PC-9 (cell line): ENCODE measurements around the gene TUBA3E. TPM values are rescaled to one million over a fixed set of nuclear protein-coding genes. Genes with fewer than 3 reads are reported as not detected.
A peak's percentile ranks its signal among the peaks of the same experiment; 100 is the strongest.
"Not testable (repeated sequence)": the region's sequence is repeated elsewhere in the genome, so short reads cannot be mapped to it uniquely, and the experiment has no call there.

Experiments
- BruUV-seq: library from RNA; stranded (reverse); fragments of 400-500 nt; replicated peaks from 2 replicates; lab custom pipeline; 2021; lab: Mats Ljungman, UMichigan
- CTCF ChIA-PET: fragments of 300-600 bp; sonication (Branson Sonifier 250); formaldehyde crosslinking; loops from one replicate; lab custom pipeline; 2022; ENCODE audit warnings: antibody characterized with exemption; lab: Charles Lee
- POLR2A ChIA-PET: fragments of 300-600 bp; sonication (Branson Sonifier 250); formaldehyde crosslinking; loops from one replicate; lab custom pipeline; 2022; ENCODE audit warnings: antibody characterized with exemption; ENCODE audit not compliant: unreplicated experiment; lab: Charles Lee
- DNase-seq, 2 experiments: peaks; one replicate each; pipeline versions ENCODE4 v3.0.0 to v3.0.0-alpha.2; 2015 to 2022; ENCODE audit warnings: mixed read lengths in 1 of 2
- H2AFZ ChIP-seq: fragments of 200-600 bp; sonication (generic); 2 replicates; pipeline ENCODE4 v1.8.1; 2017; ENCODE audit warnings: antibody characterized with exemption
- H3F3A ChIP-seq: fragments of 200-600 bp; sonication (generic); 2 replicates; pipeline ENCODE4 v1.8.1; 2017; ENCODE audit warnings: antibody characterized with exemption, mild to moderate bottlenecking, low read depth; ENCODE audit not compliant: insufficient read depth
- H3K27ac ChIP-seq: fragments of 200-600 bp; sonication (generic); 2 replicates; pipeline ENCODE4 v1.6.1; 2016; ENCODE audit warnings: mixed run types
- H3K27me3 ChIP-seq: fragments of 200-600 bp; sonication (generic); 2 replicates; pipeline ENCODE4 v1.6.1; 2016; ENCODE audit warnings: low read depth, mixed run types; ENCODE audit not compliant: insufficient read depth
- H3K36me3 ChIP-seq: fragments of 200-600 bp; sonication (generic); 2 replicates; pipeline ENCODE4 v1.6.1; 2016; ENCODE audit warnings: low read depth, mixed run types
- H3K4me1 ChIP-seq: fragments of 200-600 bp; sonication (generic); replicated peaks from 2 replicates; pipeline ENCODE4 v1.6.1; 2016; ENCODE audit warnings: mixed run types; ENCODE audit not compliant: insufficient read depth
- H3K4me2 ChIP-seq: fragments of 200-600 bp; sonication (generic); 2 replicates; pipeline ENCODE4 v1.6.1; 2017; ENCODE audit warnings: mixed run types
- H3K4me3 ChIP-seq: fragments of 200-600 bp; sonication (generic); 2 replicates; pipeline ENCODE4 v1.6.1; 2016; ENCODE audit warnings: mixed run types
- H3K79me2 ChIP-seq: fragments of 200-600 bp; sonication (generic); 2 replicates; pipeline ENCODE4 v1.6.1; 2017; ENCODE audit warnings: low read depth, mixed run types
- H3K9me2 ChIP-seq: fragments of 200-600 bp; sonication (generic); 2 replicates; pipeline ENCODE4 v1.8.1; 2017; ENCODE audit warnings: mild to moderate bottlenecking; ENCODE audit not compliant: insufficient read depth
- H3K9me3 ChIP-seq: fragments of 200-600 bp; sonication (generic); 2 replicates; pipeline ENCODE4 v1.8.1; 2016; ENCODE audit warnings: low read depth; ENCODE audit not compliant: insufficient read depth
- H4K20me1 ChIP-seq: fragments of 200-600 bp; sonication (generic); 2 replicates; pipeline ENCODE4 v1.8.1; 2017; ENCODE audit not compliant: insufficient read depth
- EZH2 ChIP-seq: fragments of 200-600 bp; sonication (generic); IDR thresholded peaks from 2 replicates; pipeline ENCODE4 v1.8.0; 2017; ENCODE audit warnings: antibody characterized with exemption, low read depth
- intact Hi-C: fragments of 100-400 bp; cut with micrococcal nuclease; formaldehyde crosslinking; loops from one replicate; pipeline ENCODE4 v1.10.0; 2022; ENCODE audit not compliant: unreplicated experiment
- total RNA-seq: library from RNA; stranded (reverse); gene quantifications from 2 replicates; pipeline ENCODE4 v1.2.3, GENCODE V29; 2021
- TF ChIP-seq, protein P1 (sequence below): fragments of 200-600 bp; sonication (generic); conservative IDR thresholded peaks from 2 replicates; pipeline ENCODE4 v1.6.1; 2017; ENCODE audit warnings: mixed run types, antibody characterized with exemption, mild to moderate bottlenecking, moderate library complexity

Gene TUBA3E
- total RNA-seq, 1 experiment from 2014 or later: not detected

GRCh38 chr2:130155956-130156623 is 42.1 kb downstream of the TUBA3E start:
- TF ChIP-seq, protein P1, sequence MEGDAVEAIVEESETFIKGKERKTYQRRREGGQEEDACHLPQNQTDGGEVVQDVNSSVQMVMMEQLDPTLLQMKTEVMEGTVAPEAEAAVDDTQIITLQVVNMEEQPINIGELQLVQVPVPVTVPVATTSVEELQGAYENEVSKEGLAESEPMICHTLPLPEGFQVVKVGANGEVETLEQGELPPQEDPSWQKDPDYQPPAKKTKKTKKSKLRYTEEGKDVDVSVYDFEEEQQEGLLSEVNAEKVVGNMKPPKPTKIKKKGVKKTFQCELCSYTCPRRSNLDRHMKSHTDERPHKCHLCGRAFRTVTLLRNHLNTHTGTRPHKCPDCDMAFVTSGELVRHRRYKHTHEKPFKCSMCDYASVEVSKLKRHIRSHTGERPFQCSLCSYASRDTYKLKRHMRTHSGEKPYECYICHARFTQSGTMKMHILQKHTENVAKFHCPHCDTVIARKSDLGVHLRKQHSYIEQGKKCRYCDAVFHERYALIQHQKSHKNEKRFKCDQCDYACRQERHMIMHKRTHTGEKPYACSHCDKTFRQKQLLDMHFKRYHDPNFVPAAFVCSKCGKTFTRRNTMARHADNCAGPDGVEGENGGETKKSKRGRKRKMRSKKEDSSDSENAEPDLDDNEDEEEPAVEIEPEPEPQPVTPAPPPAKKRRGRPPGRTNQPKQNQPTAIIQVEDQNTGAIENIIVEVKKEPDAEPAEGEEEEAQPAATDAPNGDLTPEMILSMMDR: peak; percentile 54
- not testable (repeated sequence) for H3K36me3 ChIP-seq, H2AFZ ChIP-seq, H3K4me2 ChIP-seq, H3K4me1 ChIP-seq, BruUV-seq, H4K20me1 ChIP-seq, H3F3A ChIP-seq, H3K79me2 ChIP-seq, H3K27ac ChIP-seq, H3K9me2 ChIP-seq, H3K4me3 ChIP-seq, H3K27me3 ChIP-seq, H3K9me3 ChIP-seq
- peak in 1 of 2 experiments; percentile 23 for DNase-seq
- ChIA-PET POLR2A (interaction anchor here (0.6 kb wide), 1 partner anchor 25 kb away, joined by 5 read pairs; no protein-coding TSS in a partner anchor), CTCF (interaction anchor here (0.9 kb wide), 1 partner anchor 177 kb away, joined by 3 read pairs; no protein-coding TSS in a partner anchor)
- intact Hi-C loops: loop anchor here (1.0 kb wide), 1 partner anchor 176 kb away; no protein-coding TSS in a partner anchor

DNA sequence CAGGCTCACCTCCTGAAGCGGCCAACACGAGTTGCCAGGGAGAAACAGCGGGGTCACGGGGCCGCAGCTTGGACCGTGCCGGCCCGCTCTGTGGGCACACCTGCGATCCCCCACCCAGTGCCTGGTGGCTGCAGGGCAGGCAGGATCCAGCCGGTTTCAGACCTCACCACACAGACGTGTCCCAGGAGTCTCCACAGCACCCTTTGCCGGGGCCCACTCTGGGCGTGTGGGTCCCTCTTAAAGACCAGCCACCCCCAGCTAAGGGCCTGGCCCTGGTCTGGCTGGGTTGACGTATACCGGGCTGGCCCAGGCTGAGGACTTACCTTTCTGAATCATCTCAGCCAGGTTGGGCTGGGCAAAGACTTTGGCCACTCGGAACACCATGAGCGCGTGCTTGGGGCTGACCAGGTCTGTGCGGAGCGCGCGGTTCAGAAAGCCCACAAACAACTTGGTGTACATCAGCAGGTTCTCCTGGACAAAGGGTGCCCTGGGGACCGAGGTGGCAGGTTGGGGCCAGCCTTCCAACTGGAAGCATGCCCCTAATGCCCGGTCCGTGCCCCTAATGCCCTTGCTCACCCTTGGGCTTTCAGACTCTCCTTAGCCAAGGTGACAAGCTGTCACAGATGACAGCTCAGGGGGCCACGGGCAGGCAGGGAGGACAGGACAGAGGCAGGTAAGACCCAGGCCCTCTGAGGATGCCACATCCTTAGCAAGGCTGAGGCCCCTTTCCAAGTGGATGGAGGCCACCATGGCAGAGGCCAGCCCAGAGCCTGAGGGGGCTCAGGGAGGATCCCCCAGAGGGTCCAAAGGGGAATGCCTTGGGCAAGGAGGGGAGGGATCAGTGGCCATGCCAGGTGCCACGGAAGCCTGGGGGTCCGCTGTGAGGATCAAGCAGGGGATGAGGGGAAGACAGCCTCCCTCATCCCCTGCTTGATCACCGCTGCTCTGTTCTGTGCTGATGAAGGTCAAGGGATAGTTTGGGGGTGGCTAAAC is 43.2 kb downstream of the TUBA3E start:
- intact Hi-C loops: no loop called here
- Histone ChIP-seq H2AFZ (no peak overlapping the region), H3K27me3 (no peaks in the 10 kb centered on the region), H3K79me2 (no peaks in the 10 kb centered on the region), H3K36me3 (no peaks in the 10 kb centered on the region), H3K9me3 (no peaks in the 10 kb centered on the region), H3K9me2 (no peaks in the 10 kb centered on the region), H3K4me1 (no peaks in the 10 kb centered on the region), H3K4me3 (no peak overlapping the region), H3F3A (no peaks in the 10 kb centered on the region), H3K4me2 (no peak overlapping the region), H3K27ac (no peak overlapping the region), H4K20me1 (no peaks in the 10 kb centered on the region)
- CTCF ChIA-PET: interaction anchor here (0.9 kb wide), 1 partner anchor 178 kb away, joined by 3 read pairs; no protein-coding TSS in a partner anchor
- TF ChIP-seq EZH2: no peak
- TF ChIP-seq, protein P1: no peak
- POLR2A ChIA-PET: no interaction called here
- DNase-seq: no peak
- BruUV-seq: no TSS peak

GRCh38 chr2:130154423-130154770 is 43.8 kb downstream of the TUBA3E start:
- H3F3A ChIP-seq, H3K79me2 ChIP-seq, DNase-seq, H4K20me1 ChIP-seq, POLR2A ChIA-PET, BruUV-seq, H2AFZ ChIP-seq, intact Hi-C loops, H3K27ac ChIP-seq, CTCF ChIA-PET, H3K4me2 ChIP-seq, H3K4me3 ChIP-seq, H3K9me2 ChIP-seq, H3K36me3 ChIP-seq, H3K9me3 ChIP-seq, H3K27me3 ChIP-seq, H3K4me1 ChIP-seq: not testable (repeated sequence)

DNA sequence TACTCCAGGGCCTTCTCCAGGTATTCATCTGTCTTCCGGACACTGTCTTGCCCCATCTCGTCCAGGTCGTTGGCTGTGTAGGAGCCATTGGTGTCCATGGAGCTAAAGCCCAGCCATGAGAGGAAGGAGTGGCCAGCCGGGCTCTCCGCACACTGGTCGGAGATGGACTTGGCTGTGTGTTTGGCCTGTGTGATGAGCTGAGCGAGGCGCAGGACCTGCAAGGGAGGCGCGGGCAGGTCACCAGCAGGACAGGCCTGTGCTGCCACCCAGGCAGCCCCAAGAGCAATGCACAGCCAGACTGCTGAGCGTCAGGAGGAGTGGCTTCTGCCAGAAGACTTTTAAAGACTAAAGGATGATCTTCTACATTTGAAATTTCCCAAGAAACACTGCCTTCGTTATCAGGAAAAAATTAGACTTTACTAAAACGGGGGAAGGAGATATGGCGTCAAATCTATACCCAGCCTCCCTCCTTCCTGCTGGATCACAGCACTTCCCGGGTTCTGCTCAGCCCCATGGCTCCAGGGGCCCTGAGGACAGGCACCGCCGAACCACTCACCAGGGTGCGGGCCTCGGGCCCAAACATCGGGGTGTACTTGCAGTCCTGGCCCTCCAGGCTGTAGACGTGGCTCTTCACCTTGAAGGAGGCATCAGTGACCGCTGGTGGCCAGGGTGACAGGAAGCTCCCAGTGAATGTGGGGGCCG is 44.4 kb downstream of the TUBA3E start:
- H3F3A ChIP-seq, H3K36me3 ChIP-seq, H3K27ac ChIP-seq, H3K4me2 ChIP-seq, H3K27me3 ChIP-seq, BruUV-seq, H3K9me2 ChIP-seq, H3K4me3 ChIP-seq, H3K9me3 ChIP-seq, H3K4me1 ChIP-seq, H2AFZ ChIP-seq, H4K20me1 ChIP-seq, DNase-seq, CTCF ChIA-PET, intact Hi-C loops, POLR2A ChIA-PET, H3K79me2 ChIP-seq: not testable (repeated sequence)
